ENCODE measurements around the gene WDFY4.

Gene WDFY4

GRCh38 chr10:48958598-48959190, 274.0 kb downstream of the WDFY4 start:
- DNase-seq, result no peak

- no peak for DNase-seq
Measured at GRCh38 chr10:48964038-48964437, 279.4 kb downstream of the WDFY4 start.

DNA sequence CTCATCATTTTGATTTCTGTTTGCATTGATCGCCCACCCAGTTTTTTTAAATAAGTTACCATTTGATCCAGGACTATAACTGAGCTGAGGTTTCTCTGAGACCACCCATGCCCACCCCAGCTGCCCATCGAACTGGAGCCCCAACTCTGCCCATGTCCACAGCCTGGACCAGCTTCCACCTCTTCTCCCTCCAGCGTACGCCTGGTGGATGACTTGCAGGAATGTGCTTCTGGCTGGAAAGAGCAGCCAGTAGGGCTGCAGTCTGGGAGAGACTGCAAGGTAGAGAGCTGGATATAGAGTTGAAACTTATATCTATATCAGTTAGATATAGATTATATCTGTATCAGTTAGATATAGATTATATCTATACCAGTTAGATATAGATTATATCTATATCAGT, 280.8 kb downstream of the WDFY4 start:
- DNase-seq, result no peak

- DNase-seq, result no peak
Measured at GRCh38 chr10:48968036-48968435, 283.4 kb downstream of the WDFY4 start.

DNA sequence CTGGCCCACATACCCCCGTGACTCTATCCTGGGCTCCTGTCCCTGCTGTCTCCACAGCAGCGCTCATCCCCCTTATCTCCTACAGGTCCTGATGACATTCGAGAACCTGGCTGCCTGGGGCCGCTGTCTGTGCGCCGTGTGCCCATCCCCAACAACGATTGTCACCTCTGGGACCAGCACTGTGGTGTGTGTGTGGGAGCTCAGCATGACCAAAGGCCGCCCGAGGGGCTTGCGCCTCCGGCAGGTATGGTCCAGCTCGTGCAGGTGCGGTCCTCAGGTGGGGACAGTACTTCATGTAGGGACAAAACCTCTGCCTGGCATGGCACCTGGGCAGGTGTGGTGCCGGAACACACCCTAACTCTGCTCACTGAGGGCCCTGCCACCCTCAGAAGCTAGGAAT, 285.4 kb downstream of the WDFY4 start:
- DNase-seq, result no peak

DNA sequence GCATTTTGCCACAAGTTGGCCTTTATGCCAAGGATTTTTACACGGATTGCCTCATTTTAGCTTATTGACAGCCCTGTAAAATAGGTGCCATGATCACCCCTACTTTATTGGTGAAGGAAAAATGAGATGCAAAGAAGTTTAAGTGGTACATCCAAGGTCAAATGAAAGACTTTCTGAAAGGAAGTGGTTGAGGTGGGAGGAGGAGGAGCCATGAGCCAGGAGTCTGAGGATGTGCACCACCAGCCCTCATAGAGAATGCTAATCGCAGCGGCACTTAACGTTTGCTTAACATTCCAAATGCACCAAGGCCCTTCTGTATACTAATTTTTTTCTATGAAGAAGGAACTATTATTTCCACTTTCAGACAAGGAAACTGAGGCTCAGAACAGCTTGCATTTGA, 286.0 kb downstream of the WDFY4 start:
- no peak for DNase-seq

DNA sequence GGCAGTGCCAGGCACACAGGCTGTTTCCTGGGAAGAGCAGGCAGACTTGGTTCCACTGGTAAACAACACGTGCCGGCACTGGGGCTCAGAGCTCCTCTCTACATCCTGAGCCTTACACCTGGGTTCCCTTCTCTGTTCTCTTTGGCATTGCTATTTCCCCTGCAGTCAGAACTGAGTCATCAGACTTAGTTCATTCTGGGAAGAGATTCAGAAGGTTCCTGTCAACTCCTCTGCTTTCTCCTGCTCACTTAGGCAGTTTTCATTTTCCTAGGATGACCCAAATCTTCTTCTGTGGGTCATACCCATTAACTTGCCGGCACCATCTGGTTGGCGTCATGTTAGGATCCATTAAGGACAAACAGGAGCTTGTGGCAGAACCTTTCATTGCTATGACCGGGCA, 288.4 kb downstream of the WDFY4 start:
- DNase-seq, result no peak

GRCh38 chr10:48974510-48975156, 290.0 kb downstream of the WDFY4 start:
- no peak for DNase-seq

DNA sequence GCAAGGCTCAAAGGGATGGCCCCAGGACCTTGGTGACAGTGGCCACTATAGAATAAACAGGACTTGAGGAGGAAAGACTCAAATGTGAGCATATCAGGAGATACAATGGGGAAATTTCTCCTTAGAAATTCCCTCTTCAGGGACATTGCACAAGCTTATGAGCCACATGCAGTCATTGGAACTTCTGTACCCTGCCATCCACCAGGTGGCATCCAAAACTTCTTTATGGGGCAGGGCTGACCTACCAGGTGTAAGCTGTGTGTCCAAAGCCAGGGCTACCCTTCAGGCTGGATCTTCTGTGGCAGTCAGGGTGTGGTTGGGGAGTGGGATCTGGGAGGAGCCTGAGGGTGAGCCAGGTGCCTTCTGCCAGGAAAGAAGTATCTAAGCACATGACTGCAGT, 291.5 kb downstream of the WDFY4 start:
- DNase-seq, result no peak

DNA sequence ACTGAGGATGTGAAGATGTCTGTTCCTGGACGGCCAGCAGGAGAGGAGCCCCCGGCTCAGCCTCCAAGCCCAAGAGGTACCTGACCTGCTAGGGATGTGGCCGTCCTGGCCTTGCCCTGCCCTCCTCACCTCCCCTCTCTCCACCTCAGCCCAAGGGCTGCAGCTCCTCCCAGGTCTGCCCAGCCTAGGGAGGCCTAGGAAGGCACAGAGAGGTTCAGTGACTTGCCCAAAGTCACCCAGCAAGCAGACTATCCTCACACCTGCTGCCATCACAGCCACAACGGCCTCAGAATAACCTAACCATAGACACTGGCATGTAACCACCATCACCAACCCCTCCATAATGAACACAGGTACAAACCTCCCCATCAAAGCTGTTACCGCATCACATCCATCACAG, 293.6 kb downstream of the WDFY4 start:
- no peak for DNase-seq

- DNase-seq, result peak; percentile 71
Measured at GRCh38 chr10:48981310-48981907, 296.7 kb downstream of the WDFY4 start.

DNA sequence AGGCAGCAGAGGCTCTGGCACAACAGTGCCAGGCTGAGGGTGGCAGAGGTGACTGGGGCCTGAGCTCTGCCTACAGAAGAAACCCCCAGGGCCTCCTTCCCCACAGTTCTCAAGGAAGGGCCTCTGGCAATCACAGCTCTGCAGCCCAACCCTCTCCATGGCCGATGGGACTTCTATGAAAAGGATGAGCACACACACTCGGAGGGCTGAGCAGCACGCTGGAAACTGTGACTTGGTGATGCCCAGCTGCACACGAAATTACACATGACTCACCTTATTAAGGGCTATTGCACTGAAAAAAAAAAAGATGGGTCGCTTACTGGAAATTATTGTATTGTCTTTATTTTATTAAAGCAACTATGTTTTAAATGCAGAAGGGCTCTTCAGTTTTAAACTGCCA, 297.9 kb downstream of the WDFY4 start:
- DNase-seq, result no peak

- no peak for DNase-seq
Measured at GRCh38 chr10:48983648-48984351, 299.1 kb downstream of the WDFY4 start.

GRCh38 chr10:48985621-48986158, 301.0 kb downstream of the WDFY4 start:
- no peak for DNase-seq

- no peak for DNase-seq
Measured at GRCh38 chr10:48990226-48990625, 305.6 kb downstream of the WDFY4 start.

GRCh38 chr10:48993627-48994026, 309.0 kb downstream of the WDFY4 start:
- no peak for DNase-seq

DNA sequence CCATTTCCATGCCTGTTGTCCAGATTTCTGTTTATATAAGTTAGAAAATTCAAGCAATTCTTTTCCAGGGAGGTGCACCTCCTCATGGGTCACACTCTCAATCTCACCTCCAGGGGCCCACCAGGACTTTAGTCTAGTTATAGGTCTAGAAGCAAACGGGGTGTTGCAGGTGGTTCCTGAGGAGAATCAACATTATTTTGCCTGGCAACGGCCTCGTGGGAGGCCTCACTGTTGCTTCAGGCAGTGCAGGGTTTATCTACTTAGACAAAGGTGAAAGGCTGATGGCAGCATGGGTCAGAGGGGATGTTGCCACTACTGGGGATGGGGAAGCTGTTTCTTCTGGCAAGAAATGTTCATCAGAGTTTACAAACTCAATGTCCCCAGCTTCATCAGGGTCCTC, 311.7 kb downstream of the WDFY4 start:
- DNase-seq, result peak; percentile 19

- DNase-seq, result peak; percentile 32
Measured at GRCh38 chr10:48999346-48999745, 314.7 kb downstream of the WDFY4 start.

DNA sequence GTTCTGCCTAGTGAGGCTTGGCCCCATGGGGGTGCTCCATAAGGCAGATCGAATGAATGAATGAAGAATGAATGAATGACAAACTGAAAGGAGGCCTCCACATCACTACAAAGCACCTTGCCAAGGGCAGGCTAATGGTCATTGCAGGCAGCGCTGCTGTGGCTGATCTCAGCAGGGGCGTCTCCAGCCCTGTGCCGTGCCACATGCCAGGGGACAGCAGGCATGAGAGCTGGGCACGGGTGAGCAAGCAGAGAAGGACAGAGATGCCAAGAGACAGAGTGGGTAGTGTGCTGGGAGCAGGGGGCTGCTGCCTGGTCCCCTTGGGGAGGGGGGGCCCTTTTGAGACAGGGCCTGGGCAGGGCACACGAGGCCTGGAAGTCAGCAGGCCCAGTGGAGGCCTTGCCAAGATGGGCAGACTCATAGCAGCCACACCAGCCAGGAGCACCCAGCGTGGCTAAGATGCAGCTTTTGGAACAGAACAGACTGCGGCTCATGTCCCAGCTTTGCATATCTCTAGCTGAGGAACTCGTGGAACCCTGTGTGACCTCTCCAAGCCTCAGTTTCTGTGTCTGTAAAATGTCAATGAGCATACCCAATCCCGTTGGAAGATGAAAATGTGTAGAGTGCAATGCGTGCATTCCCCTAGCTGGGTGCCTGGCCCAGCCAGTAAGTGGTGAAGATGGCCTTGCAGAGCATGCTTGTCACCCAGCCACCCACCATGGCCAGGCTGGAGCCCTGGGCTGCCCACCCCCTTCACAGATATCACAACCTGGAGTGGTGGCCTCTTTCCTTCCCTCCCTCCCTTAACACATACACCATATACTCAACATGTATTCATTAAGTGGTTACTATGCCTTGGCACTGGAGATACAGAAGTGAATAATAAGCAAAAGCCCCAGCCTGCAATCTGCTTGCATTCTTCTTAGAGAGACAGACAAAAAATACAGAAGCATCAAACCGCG, 316.0 kb downstream of the WDFY4 start:
- no peak for DNase-seq

GRCh38 chr10:49001402-49001801, 316.7 kb downstream of the WDFY4 start:
- no peak for DNase-seq

DNA sequence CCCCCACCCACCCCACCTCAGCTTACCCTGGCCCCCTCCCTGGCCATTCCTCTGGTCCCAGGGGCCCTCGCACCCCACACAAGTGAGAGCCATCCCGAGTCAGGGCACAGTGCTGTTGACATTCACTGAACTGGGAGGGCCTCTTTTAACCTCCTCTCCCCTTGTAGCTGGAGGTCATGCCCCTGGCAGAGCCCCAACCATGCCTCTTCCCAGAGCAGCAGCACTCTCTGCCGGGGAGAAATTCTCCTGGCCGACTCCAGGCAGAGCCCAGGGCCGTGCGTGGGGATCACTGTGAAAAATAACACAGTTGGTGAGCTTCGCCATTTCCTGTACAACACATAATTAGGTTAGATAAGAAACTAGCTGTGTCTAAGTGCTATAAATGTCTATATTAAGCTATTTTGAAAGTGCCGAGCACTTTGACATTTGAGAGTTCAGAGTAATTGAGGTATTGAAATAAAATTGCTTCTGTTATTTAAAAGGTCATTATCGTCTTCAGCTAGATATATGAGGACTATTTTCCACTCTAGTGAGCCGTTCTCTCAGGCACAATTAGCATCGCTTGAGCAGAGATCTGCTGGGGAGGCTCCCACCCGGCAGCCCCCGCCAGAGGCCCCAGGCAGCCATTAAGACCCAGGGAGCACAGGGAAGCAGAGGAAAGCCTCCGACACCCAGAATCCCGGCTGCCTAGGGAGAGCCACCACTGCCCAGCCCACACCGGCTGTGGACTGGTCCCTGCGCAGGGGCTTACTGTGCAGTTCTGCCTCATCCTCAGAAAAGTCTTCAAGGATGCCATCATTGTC, 317.4 kb downstream of the WDFY4 start:
- no peak for DNase-seq

GRCh38 chr10:49005270-49005669, 320.6 kb downstream of the WDFY4 start:
- no peak for DNase-seq

All from activated CD8-positive, alpha-beta memory T cell treated with anti-CD3 and anti-CD28 coated beads for 24 hours (primary cell).